Glutamatergic neuron (in vitro differentiated cells): Measurements from ENCODE around the gene TBC1D22A. TPM values are rescaled to one million over a fixed set of nuclear protein-coding genes. Genes with fewer than 3 reads are reported as not detected.

Source experiments
- DNase-seq: peaks from one replicate; pipeline ENCODE4 v3.0.0; 2022
- H3K27ac Mint-ChIP-seq: one replicate; pipeline ENCODE4 v1.8.0; 2020; ENCODE audit warnings: mild to moderate bottlenecking, mixed read lengths, inconsistent platforms; ENCODE audit not compliant: unreplicated experiment
- H3K27me3 Mint-ChIP-seq: one replicate; pipeline ENCODE4 v1.8.0; 2020; ENCODE audit warnings: mild to moderate bottlenecking, moderate library complexity, mixed read lengths, inconsistent platforms; ENCODE audit not compliant: unreplicated experiment
- H3K36me3 Mint-ChIP-seq: one replicate; pipeline ENCODE4 v1.8.0; 2020; ENCODE audit warnings: mild to moderate bottlenecking, mixed read lengths, inconsistent platforms; ENCODE audit not compliant: unreplicated experiment
- H3K4me1 Mint-ChIP-seq: one replicate; pipeline ENCODE4 v1.8.0; 2020; ENCODE audit warnings: mild to moderate bottlenecking, low read depth, mixed read lengths, inconsistent platforms; ENCODE audit not compliant: unreplicated experiment
- H3K4me3 Mint-ChIP-seq: one replicate; pipeline ENCODE4 v1.8.0; 2020; ENCODE audit warnings: mild to moderate bottlenecking, mixed read lengths, inconsistent platforms; ENCODE audit not compliant: unreplicated experiment
- H3K9me3 Mint-ChIP-seq: one replicate; pipeline ENCODE4 v1.8.0; 2020; ENCODE audit warnings: mild to moderate bottlenecking, moderate library complexity, mixed read lengths, inconsistent platforms; ENCODE audit not compliant: unreplicated experiment
- total RNA-seq: library from RNA; stranded (reverse); fragmentation: NEBNext Ultra II Directional; extraction: Animal tissue kit (Norgen Biotek cat#: 25700); gene quantifications from one replicate; pipeline ENCODE4 v1.2.1, GENCODE V29; 2021; ENCODE audit not compliant: unreplicated experiment
- TF ChIP-seq, protein P1 (sequence below): fragments of 200-600 bp; sonication (generic); IDR thresholded peaks from one replicate; pipeline ENCODE4 v1.5.0; 2021; ENCODE audit not compliant: partially characterized antibody, unreplicated experiment

The TBC1D22A gene
- total RNA-seq, 1 donor from 2014 or later, result 23.0 TPM

DNA sequence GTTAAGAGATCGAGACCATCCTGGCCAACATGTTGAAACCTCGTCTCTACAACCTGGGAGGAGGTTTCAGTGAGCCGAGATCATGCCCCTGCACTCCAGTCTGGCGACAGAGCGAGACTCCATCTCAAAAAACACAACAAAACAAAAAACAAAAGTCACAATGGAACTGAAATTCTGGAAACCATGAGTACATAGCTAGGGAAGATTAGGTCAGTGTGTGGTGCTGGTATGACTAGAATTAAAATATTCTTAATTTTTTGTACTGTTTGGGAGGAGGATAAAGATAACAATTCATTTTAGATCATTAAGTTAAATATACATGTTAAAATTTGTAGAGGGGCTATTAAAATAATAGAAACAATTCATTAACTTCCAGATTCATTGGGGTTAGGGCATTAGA is 344.4 kb downstream of the TBC1D22A start:
- TF ChIP-seq, protein P1, sequence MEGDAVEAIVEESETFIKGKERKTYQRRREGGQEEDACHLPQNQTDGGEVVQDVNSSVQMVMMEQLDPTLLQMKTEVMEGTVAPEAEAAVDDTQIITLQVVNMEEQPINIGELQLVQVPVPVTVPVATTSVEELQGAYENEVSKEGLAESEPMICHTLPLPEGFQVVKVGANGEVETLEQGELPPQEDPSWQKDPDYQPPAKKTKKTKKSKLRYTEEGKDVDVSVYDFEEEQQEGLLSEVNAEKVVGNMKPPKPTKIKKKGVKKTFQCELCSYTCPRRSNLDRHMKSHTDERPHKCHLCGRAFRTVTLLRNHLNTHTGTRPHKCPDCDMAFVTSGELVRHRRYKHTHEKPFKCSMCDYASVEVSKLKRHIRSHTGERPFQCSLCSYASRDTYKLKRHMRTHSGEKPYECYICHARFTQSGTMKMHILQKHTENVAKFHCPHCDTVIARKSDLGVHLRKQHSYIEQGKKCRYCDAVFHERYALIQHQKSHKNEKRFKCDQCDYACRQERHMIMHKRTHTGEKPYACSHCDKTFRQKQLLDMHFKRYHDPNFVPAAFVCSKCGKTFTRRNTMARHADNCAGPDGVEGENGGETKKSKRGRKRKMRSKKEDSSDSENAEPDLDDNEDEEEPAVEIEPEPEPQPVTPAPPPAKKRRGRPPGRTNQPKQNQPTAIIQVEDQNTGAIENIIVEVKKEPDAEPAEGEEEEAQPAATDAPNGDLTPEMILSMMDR, result no peak
- peaks cover 3% of the 10 kb centered on the region for H3K4me1 Mint-ChIP-seq

DNA sequence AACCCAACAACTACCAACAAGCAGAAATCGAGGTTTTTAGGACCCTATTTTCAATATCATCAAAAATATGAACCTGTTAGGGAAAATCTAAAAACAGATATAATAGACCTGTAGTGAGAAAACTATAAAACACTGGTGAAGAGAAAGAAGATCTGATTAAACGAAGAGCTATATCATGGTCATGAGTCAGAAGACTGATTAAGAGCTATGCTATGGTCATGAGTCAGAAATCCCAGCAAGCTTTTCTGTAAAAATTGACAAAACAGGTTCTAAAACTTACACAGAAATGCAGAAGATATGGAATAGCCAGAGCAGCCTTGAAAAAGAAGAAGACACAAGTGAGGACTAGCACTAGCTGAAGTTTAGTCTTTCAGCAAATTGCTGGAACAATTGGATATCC is 345.0 kb downstream of the TBC1D22A start:
- TF ChIP-seq, protein P1, result no peak
- Mint-ChIP-seq H3K9me3 (peaks cover 10% of the 10 kb centered on the region), H3K4me3 (no peak overlapping the region), H3K4me1 (peaks cover 3% of the 10 kb centered on the region), H3K27me3 (peaks cover 4% of the 10 kb centered on the region), H3K27ac (no peak overlapping the region), H3K36me3 (no peaks in the 10 kb centered on the region)
- DNase-seq, result no peak

More for the DNA sequence above, 344.4 kb downstream of the TBC1D22A start:
- H3K36me3 Mint-ChIP-seq, result no peaks in the 10 kb centered on the region
- peaks cover 4% of the 10 kb centered on the region for H3K27me3 Mint-ChIP-seq
- H3K4me3 Mint-ChIP-seq, result no peak overlapping the region
- H3K27ac Mint-ChIP-seq, result no peak overlapping the region
- DNase-seq, result no peak
- peaks cover 10% of the 10 kb centered on the region for H3K9me3 Mint-ChIP-seq

DNA sequence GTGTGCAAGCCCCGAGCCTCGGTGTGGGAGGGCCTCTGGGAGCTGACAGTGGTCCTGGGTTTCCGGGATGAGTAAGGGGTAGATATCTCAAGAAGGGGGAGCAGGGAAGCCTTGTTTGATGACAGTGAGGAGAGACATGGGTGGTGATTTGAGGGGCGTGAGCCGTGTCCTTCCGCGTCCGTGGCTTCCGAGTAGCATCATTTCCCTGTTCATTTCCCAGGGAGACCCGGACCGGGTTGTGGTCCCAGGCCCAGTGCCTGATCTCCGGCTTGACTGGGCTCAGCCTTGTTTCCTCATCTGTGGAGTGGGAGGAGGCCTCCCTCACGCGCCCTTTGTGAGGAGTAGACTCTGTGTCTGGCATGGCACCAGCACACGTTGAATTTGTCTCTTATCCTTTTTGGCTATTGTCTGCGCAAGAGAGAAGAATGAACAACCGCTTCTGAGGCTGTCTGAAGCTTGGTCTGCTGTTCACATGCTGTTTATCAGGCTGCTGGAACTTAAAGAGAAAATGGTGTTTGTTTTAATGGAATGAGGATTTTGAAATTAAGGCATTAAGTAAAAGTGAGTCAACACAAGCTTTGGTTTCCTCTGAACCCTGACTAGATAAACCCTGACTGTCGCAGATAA is 348.5 kb downstream of the TBC1D22A start:
- peaks cover 8% of the 10 kb centered on the region for H3K27me3 Mint-ChIP-seq
- DNase-seq, result no peak
- peaks cover 15% of the 10 kb centered on the region for H3K9me3 Mint-ChIP-seq
- peaks cover 3% of the 10 kb centered on the region for H3K4me1 Mint-ChIP-seq
- H3K36me3 Mint-ChIP-seq, result no peaks in the 10 kb centered on the region
- H3K4me3 Mint-ChIP-seq, result no peak overlapping the region
- H3K27ac Mint-ChIP-seq, result no peak overlapping the region
- TF ChIP-seq, protein P1, result no peak

DNA sequence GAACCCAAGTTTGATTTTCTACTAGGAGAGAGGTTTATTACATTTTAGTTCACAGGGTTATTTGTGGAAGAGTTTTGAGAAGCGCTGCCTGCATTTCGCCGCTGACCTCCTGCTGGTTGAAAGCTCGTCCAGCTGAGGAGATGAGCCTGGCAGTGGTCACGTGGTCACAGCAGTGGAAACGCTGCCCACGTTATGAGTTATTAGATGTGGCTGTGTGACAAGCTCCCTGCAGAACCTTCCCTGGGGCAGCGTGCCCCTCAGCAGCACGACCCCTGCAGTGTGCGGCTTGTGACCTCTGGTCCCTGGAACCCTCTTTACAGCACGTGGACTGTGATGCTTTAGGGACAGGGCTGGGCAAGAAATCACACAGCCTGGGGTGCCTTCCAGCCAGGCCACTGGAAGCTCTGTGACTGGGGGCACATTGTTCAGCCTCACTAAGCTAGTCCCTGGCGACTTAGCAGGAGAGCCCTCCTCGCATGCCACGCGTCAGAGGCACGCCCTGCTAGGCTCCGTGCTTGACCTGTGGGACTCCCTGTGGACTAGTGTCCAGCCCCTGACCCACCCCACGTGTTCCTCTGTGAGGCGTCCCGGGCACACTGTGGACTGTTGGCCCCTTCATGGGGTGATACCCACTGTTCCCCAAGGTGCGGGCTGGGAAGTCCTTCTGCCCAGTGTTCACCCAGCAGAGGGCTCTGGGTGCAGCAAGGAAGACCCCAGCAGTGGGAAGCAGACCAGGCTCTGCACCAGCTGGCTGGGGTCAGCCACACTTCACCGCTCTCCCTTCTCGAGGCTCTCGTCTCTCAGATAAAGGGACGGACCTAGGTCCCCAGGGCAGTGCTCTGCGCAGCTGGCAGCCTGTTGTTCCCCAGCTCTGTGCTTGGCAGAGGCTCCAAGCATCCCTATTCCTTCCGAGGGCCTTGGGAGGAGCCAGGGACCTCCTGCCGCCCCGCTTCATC is 349.5 kb downstream of the TBC1D22A start:
- Mint-ChIP-seq H3K4me3 (no peak overlapping the region), H3K9me3 (peaks cover 15% of the 10 kb centered on the region), H3K27me3 (peaks cover 8% of the 10 kb centered on the region), H3K4me1 (peaks cover 3% of the 10 kb centered on the region), H3K27ac (peak overlapping the region; percentile 10), H3K36me3 (no peaks in the 10 kb centered on the region)
- DNase-seq, result no peak
- TF ChIP-seq, protein P1, result no peak

- Mint-ChIP-seq H3K27me3 (peaks cover 8% of the 10 kb centered on the region), H3K9me3 (peaks cover 15% of the 10 kb centered on the region), H3K4me3 (no peak overlapping the region), H3K36me3 (no peaks in the 10 kb centered on the region), H3K27ac (no peak overlapping the region), H3K4me1 (peaks cover 3% of the 10 kb centered on the region)
- DNase-seq, result no peak
- TF ChIP-seq, protein P1, result no peak
These were observed 350.1 kb downstream of the TBC1D22A start for GRCh38 chr22:47112582-47112965.
